WTC11 (cell line): Measurements from ENCODE around the gene ZNF521. TPM values are rescaled to one million over a fixed set of nuclear protein-coding genes. Genes with fewer than 3 reads are reported as not detected.
A peak's percentile ranks its signal among the peaks of the same experiment; 100 is the strongest.
"Not testable (repeated sequence)": the region's sequence is repeated elsewhere in the genome, so short reads cannot be mapped to it uniquely, and the experiment has no call there.

ENCODE experiments used
- ATAC-seq: fragments of 200-7000 bp; cut with Tn5 transposase; 2 replicates; pipeline ENCODE4 v1.10.0; 2021; ENCODE audit warnings: mild to moderate bottlenecking, moderate library complexity
- CTCF ChIA-PET: fragments of 300-600 bp; sonication (Branson Sonifier 250); formaldehyde crosslinking; loops from one replicate; lab custom pipeline; 2021; ENCODE audit warnings: antibody characterized with exemption; lab: Charles Lee
- POLR2A ChIA-PET: fragments of 350-600 bp; sonication (Branson Sonifier 250); formaldehyde crosslinking; loops from one replicate; lab custom pipeline; 2021; ENCODE audit warnings: antibody characterized with exemption; lab: Charles Lee
- DNase-seq: peaks from one replicate; pipeline ENCODE4 v3.0.0; 2021; ENCODE audit warnings: low spot score
- H3K27ac Mint-ChIP-seq: 2 replicates; pipeline ENCODE4 v1.8.0; 2021; ENCODE audit warnings: mixed read lengths
- H3K27me3 Mint-ChIP-seq: 2 replicates; pipeline ENCODE4 v1.8.0; 2021; ENCODE audit warnings: low read depth, mild to moderate bottlenecking, moderate library complexity, mixed read lengths
- H3K36me3 Mint-ChIP-seq: 2 replicates; pipeline ENCODE4 v1.8.0; 2021; ENCODE audit warnings: mixed read lengths
- H3K4me1 Mint-ChIP-seq: 2 replicates; pipeline ENCODE4 v1.8.0; 2022; ENCODE audit warnings: mixed read lengths
- H3K4me3 Mint-ChIP-seq: 2 replicates; pipeline ENCODE4 v1.8.0; 2021; ENCODE audit warnings: mild to moderate bottlenecking, moderate library complexity, mixed read lengths
- H3K9me3 Mint-ChIP-seq: 2 replicates; pipeline ENCODE4 v1.8.0; 2021; ENCODE audit warnings: mixed read lengths
- ELF4 ChIP-seq: sonication (generic); formaldehyde crosslinking; IDR thresholded peaks from 2 replicates; pipeline ENCODE4 v1.8.1; 2022; ENCODE audit warnings: low read depth, mild to moderate bottlenecking, moderate library complexity, missing genetic modification reagents
- FOXK1 ChIP-seq: sonication (generic); formaldehyde crosslinking; IDR thresholded peaks from 2 replicates; pipeline ENCODE4 v1.8.0; 2022; ENCODE audit warnings: mild to moderate bottlenecking, moderate library complexity, missing genetic modification reagents
- FOXP1 ChIP-seq: sonication (generic); formaldehyde crosslinking; IDR thresholded peaks from 2 replicates; pipeline ENCODE4 v1.8.0; 2022; ENCODE audit warnings: missing genetic modification reagents, mild to moderate bottlenecking, moderate library complexity, borderline replicate concordance
- total RNA-seq: library from RNA; stranded (reverse); gene quantifications from 3 replicates; pipeline ENCODE4 v1.2.3, GENCODE V29; 2021
- TF ChIP-seq, protein P1 (sequence below): sonication (generic); formaldehyde crosslinking; IDR thresholded peaks from 2 replicates; pipeline ENCODE4 v1.8.0; 2023; ENCODE audit warnings: missing genetic modification reagents, mild to moderate bottlenecking, borderline replicate concordance
- TF ChIP-seq, protein P2 (sequence below): sonication (generic); formaldehyde crosslinking; conservative IDR thresholded peaks from 2 replicates; pipeline ENCODE4 v1.8.1; 2023; ENCODE audit warnings: mild to moderate bottlenecking, low read depth, missing genetic modification reagents, moderate library complexity
- TF ChIP-seq, protein P3 (sequence below): sonication (generic); formaldehyde crosslinking; IDR thresholded peaks from 2 replicates; pipeline ENCODE4 v1.8.0; 2022; ENCODE audit warnings: mild to moderate bottlenecking, missing genetic modification reagents
- TF ChIP-seq, protein P4 (sequence below): sonication (generic); formaldehyde crosslinking; IDR thresholded peaks from 2 replicates; pipeline ENCODE4 v1.8.0; 2023; ENCODE audit warnings: mild to moderate bottlenecking, missing genetic modification reagents
- TF ChIP-seq, protein P5 (sequence below): sonication (generic); formaldehyde crosslinking; IDR thresholded peaks from 2 replicates; pipeline ENCODE4 v1.8.1; 2023; ENCODE audit warnings: mild to moderate bottlenecking, moderate library complexity, missing genetic modification reagents

ZNF521 gene
- total RNA-seq, 1 experiment from 2014 or later = 15.3 TPM

DNA sequence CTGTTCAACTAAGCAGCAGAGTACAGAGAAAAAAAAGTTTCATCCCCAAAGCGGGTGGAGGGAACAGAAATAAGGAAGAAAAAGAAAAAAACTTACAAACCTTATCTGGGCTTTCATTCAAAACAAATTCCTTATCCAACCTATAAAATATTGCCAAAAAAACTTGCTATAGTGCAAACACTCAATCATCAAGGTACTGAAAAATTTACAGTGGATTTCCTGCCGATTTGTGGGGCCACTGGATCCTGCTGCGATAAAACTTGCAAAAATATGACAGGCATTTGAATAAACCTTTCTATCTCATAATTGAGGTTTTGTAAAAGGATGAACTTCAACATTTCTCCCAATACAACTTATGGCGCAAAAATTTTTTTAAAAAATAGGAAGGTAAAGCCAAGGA is 77.0 kb downstream of the ZNF521 start (continued):
- TF ChIP-seq, protein P1, sequence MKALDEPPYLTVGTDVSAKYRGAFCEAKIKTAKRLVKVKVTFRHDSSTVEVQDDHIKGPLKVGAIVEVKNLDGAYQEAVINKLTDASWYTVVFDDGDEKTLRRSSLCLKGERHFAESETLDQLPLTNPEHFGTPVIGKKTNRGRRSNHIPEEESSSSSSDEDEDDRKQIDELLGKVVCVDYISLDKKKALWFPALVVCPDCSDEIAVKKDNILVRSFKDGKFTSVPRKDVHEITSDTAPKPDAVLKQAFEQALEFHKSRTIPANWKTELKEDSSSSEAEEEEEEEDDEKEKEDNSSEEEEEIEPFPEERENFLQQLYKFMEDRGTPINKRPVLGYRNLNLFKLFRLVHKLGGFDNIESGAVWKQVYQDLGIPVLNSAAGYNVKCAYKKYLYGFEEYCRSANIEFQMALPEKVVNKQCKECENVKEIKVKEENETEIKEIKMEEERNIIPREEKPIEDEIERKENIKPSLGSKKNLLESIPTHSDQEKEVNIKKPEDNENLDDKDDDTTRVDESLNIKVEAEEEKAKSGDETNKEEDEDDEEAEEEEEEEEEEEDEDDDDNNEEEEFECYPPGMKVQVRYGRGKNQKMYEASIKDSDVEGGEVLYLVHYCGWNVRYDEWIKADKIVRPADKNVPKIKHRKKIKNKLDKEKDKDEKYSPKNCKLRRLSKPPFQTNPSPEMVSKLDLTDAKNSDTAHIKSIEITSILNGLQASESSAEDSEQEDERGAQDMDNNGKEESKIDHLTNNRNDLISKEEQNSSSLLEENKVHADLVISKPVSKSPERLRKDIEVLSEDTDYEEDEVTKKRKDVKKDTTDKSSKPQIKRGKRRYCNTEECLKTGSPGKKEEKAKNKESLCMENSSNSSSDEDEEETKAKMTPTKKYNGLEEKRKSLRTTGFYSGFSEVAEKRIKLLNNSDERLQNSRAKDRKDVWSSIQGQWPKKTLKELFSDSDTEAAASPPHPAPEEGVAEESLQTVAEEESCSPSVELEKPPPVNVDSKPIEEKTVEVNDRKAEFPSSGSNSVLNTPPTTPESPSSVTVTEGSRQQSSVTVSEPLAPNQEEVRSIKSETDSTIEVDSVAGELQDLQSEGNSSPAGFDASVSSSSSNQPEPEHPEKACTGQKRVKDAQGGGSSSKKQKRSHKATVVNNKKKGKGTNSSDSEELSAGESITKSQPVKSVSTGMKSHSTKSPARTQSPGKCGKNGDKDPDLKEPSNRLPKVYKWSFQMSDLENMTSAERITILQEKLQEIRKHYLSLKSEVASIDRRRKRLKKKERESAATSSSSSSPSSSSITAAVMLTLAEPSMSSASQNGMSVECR (CRISPR knock-in tag) = no peak
- TF ChIP-seq, protein P2, sequence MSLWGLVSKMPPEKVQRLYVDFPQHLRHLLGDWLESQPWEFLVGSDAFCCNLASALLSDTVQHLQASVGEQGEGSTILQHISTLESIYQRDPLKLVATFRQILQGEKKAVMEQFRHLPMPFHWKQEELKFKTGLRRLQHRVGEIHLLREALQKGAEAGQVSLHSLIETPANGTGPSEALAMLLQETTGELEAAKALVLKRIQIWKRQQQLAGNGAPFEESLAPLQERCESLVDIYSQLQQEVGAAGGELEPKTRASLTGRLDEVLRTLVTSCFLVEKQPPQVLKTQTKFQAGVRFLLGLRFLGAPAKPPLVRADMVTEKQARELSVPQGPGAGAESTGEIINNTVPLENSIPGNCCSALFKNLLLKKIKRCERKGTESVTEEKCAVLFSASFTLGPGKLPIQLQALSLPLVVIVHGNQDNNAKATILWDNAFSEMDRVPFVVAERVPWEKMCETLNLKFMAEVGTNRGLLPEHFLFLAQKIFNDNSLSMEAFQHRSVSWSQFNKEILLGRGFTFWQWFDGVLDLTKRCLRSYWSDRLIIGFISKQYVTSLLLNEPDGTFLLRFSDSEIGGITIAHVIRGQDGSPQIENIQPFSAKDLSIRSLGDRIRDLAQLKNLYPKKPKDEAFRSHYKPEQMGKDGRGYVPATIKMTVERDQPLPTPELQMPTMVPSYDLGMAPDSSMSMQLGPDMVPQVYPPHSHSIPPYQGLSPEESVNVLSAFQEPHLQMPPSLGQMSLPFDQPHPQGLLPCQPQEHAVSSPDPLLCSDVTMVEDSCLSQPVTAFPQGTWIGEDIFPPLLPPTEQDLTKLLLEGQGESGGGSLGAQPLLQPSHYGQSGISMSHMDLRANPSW (CRISPR knock-in tag) = no peak
- no peak for TF ChIP-seq ELF4 (CRISPR knock-in tag)

DNA sequence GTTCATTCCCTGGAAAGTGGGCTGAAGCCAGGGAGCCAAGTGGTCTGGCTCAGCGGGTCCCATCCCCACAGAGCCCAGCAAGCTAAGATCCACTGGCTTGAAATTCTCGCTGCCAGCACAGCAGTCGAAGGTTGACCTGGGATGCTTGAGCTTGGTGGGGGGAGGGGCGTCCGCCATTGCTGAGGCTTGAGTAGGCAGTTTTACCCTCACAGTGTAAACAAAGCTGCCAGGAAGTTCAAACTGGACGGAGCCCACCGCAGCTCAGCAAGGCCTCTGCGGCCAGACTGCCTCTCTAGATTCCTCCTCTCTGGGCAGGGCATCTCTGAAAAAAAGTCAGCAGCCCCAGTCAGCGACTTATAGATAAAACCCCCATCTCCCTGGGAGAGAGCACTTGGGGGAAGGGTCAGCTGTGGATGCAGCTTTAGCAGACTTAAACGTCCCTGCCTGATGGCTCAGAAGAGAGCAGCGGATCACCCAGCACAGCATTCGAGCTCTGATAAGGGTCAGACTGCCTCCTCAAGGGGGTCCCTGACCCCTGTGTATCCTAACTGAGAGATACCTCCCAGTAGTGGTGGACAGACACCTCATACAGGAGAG is 84.9 kb downstream of the ZNF521 start:
- H3K4me3 Mint-ChIP-seq, CTCF ChIA-PET: not testable (repeated sequence)
- Mint-ChIP-seq H3K27me3 (peaks cover 14% of the 10 kb centered on the region), H3K4me1 (peaks cover 40% of the 10 kb centered on the region), H3K9me3 (peaks cover 16% of the 10 kb centered on the region), H3K36me3 (peaks cover 14% of the 10 kb centered on the region), H3K27ac (0 out of 2 replicates have a peak overlapping the region, but pooled peaks have one; percentile 9)
- ATAC-seq (peak; percentile 55), DNase-seq (peak; percentile 63)
- TF ChIP-seq, protein P3, sequence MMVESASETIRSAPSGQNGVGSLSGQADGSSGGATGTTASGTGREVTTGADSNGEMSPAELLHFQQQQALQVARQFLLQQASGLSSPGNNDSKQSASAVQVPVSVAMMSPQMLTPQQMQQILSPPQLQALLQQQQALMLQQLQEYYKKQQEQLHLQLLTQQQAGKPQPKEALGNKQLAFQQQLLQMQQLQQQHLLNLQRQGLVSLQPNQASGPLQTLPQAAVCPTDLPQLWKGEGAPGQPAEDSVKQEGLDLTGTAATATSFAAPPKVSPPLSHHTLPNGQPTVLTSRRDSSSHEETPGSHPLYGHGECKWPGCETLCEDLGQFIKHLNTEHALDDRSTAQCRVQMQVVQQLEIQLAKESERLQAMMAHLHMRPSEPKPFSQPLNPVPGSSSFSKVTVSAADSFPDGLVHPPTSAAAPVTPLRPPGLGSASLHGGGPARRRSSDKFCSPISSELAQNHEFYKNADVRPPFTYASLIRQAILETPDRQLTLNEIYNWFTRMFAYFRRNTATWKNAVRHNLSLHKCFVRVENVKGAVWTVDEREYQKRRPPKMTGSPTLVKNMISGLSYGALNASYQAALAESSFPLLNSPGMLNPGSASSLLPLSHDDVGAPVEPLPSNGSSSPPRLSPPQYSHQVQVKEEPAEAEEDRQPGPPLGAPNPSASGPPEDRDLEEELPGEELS = 0 out of 2 replicates have a peak, but pooled peaks have one; percentile 33
- TF ChIP-seq FOXP1 = 0 out of 2 replicates have a peak, but pooled peaks have one; percentile 13
- TF ChIP-seq, protein P4, sequence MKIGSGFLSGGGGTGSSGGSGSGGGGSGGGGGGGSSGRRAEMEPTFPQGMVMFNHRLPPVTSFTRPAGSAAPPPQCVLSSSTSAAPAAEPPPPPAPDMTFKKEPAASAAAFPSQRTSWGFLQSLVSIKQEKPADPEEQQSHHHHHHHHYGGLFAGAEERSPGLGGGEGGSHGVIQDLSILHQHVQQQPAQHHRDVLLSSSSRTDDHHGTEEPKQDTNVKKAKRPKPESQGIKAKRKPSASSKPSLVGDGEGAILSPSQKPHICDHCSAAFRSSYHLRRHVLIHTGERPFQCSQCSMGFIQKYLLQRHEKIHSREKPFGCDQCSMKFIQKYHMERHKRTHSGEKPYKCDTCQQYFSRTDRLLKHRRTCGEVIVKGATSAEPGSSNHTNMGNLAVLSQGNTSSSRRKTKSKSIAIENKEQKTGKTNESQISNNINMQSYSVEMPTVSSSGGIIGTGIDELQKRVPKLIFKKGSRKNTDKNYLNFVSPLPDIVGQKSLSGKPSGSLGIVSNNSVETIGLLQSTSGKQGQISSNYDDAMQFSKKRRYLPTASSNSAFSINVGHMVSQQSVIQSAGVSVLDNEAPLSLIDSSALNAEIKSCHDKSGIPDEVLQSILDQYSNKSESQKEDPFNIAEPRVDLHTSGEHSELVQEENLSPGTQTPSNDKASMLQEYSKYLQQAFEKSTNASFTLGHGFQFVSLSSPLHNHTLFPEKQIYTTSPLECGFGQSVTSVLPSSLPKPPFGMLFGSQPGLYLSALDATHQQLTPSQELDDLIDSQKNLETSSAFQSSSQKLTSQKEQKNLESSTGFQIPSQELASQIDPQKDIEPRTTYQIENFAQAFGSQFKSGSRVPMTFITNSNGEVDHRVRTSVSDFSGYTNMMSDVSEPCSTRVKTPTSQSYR (CRISPR knock-in tag) = 0 out of 2 replicates have a peak, but pooled peaks have one; percentile 69
- TF ChIP-seq FOXK1 (CRISPR knock-in tag) = peak; percentile 79
- TF ChIP-seq, protein P5, sequence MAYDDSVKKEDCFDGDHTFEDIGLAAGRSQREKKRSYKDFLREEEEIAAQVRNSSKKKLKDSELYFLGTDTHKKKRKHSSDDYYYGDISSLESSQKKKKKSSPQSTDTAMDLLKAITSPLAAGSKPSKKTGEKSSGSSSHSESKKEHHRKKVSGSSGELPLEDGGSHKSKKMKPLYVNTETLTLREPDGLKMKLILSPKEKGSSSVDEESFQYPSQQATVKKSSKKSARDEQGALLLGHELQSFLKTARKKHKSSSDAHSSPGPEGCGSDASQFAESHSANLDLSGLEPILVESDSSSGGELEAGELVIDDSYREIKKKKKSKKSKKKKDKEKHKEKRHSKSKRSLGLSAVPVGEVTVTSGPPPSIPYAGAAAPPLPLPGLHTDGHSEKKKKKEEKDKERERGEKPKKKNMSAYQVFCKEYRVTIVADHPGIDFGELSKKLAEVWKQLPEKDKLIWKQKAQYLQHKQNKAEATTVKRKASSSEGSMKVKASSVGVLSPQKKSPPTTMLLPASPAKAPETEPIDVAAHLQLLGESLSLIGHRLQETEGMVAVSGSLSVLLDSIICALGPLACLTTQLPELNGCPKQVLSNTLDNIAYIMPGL (CRISPR knock-in tag) = 0 out of 2 replicates have a peak, but pooled peaks have one; percentile 27
- POLR2A ChIA-PET = interaction anchor here (0.7 to 1.1 kb wide), 2 partner anchors 9 to 10 kb away, joined by 3 read pairs; no protein-coding TSS in a partner anchor
